Parathyroid adenoma (tissue), 2 donors: ENCODE data around the gene SH3BP4.
"Not testable (repeated sequence)": the region's sequence is repeated elsewhere in the genome, so short reads cannot be mapped to it uniquely, and the experiment has no call there.

Experiments
- H2AFZ ChIP-seq: fragments of 300-600 bp; sonication (generic); one replicate; pipeline ENCODE4 v1.7.0; 2017; ENCODE audit warnings: antibody characterized with exemption, mild to moderate bottlenecking
- H3K27ac ChIP-seq: fragments of 300-600 bp; sonication (generic); one replicate; pipeline ENCODE4 v1.7.0; 2017
- H3K27me3 ChIP-seq: fragments of 300-600 bp; sonication (generic); one replicate; pipeline ENCODE4 v1.7.0; 2017; ENCODE audit warnings: low read length; ENCODE audit not compliant: control insufficient read depth, insufficient read depth
- H3K36me3 ChIP-seq: fragments of 300-600 bp; sonication (generic); one replicate; pipeline ENCODE4 v1.7.0; 2017; ENCODE audit warnings: low read length; ENCODE audit not compliant: control insufficient read depth, insufficient read depth
- H3K4me1 ChIP-seq: fragments of 300-600 bp; sonication (generic); one replicate; pipeline ENCODE4 v1.7.0; 2017; ENCODE audit warnings: control low read depth
- H3K4me2 ChIP-seq: fragments of 300-600 bp; sonication (generic); one replicate; pipeline ENCODE4 v1.7.0; 2017; ENCODE audit warnings: low read length
- H3K4me3 ChIP-seq: fragments of 300-600 bp; sonication (generic); one replicate; pipeline ENCODE4 v1.7.0; 2017; ENCODE audit warnings: low read depth, low read length
- H3K79me2 ChIP-seq: fragments of 300-600 bp; sonication (generic); one replicate; pipeline ENCODE4 v1.7.0; 2017; ENCODE audit warnings: control low read depth
- H3K9ac ChIP-seq: fragments of 300-600 bp; sonication (generic); one replicate; pipeline ENCODE4 v1.7.0; 2017; ENCODE audit warnings: mild to moderate bottlenecking
- H3K9me3 ChIP-seq: fragments of 300-600 bp; sonication (generic); one replicate; pipeline ENCODE4 v1.7.0; 2017; ENCODE audit warnings: low read length; ENCODE audit not compliant: control insufficient read depth
- CTCF ChIP-seq: fragments of 300-600 bp; sonication (generic); IDR thresholded peaks from one replicate; pipeline ENCODE4 v1.7.0; 2017; ENCODE audit warnings: antibody characterized with exemption, mild to moderate bottlenecking
- donor health status: primary hyperparathyroidism.

SH3BP4 gene

GRCh38 chr2:235054919-235055318 lies 103.1 kb downstream of the SH3BP4 start:
- Histone ChIP-seq H3K4me2 (no peak overlapping the region), H3K27me3 (no peaks in the 10 kb centered on the region), H3K36me3 (no peaks in the 10 kb centered on the region), H3K79me2 (no peaks in the 10 kb centered on the region), H3K4me1 (no peaks in the 10 kb centered on the region), H3K4me3 (no peak overlapping the region), H3K9me3 (no peaks in the 10 kb centered on the region), H3K9ac (no peak overlapping the region), H3K27ac (no peak overlapping the region), H2AFZ (no peak overlapping the region)
- TF ChIP-seq CTCF, result no peak

GRCh38 chr2:235055891-235056516 lies 104.2 kb downstream of the SH3BP4 start:
- Histone ChIP-seq H3K27ac (no peak overlapping the region), H3K36me3 (no peaks in the 10 kb centered on the region), H3K9ac (no peak overlapping the region), H3K27me3 (no peaks in the 10 kb centered on the region), H3K4me1 (no peaks in the 10 kb centered on the region), H2AFZ (no peak overlapping the region), H3K4me3 (no peak overlapping the region), H3K9me3 (no peaks in the 10 kb centered on the region), H3K79me2 (no peaks in the 10 kb centered on the region), H3K4me2 (no peak overlapping the region)
- peak; percentile 31 for TF ChIP-seq CTCF

- TF ChIP-seq CTCF, result no peak
- no peaks in the 10 kb centered on the region for H3K27me3 ChIP-seq
- no peaks in the 10 kb centered on the region for H3K9me3 ChIP-seq
- H3K4me2 ChIP-seq, result no peak overlapping the region
- H3K36me3 ChIP-seq, result no peaks in the 10 kb centered on the region
- H3K79me2 ChIP-seq, result no peaks in the 10 kb centered on the region
- H3K27ac ChIP-seq, result no peak overlapping the region
- H3K4me3 ChIP-seq, result no peak overlapping the region
- no peak overlapping the region for H2AFZ ChIP-seq
- no peaks in the 10 kb centered on the region for H3K4me1 ChIP-seq
- no peak overlapping the region for H3K9ac ChIP-seq
These were observed 105.0 kb downstream of the SH3BP4 start for GRCh38 chr2:235056768-235057167.

DNA sequence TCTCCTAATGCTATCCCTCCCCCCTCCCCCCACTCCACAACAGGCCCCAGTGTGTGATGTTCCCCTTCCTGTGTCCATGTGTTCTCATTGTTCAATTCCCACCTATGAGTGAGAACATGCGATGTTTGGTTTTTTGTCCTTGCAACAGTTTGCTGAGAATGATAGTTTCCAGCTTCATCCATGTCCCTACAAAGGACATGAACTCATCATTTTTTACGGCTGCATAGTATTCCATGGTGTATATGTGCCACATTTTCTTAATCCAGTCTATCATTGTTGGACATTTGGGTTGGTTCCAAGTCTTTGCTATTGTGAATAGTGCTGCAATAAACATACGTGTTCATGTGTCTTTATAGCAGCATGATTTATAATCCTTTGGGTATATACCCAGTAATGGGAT lies 105.8 kb downstream of the SH3BP4 start:
- not testable (repeated sequence) for H3K79me2 ChIP-seq, H3K4me1 ChIP-seq, H3K4me3 ChIP-seq, H3K9me3 ChIP-seq, H3K27me3 ChIP-seq, H2AFZ ChIP-seq, H3K36me3 ChIP-seq, H3K27ac ChIP-seq, H3K9ac ChIP-seq, H3K4me2 ChIP-seq

GRCh38 chr2:235059161-235059560 lies 107.3 kb downstream of the SH3BP4 start:
- Histone ChIP-seq H3K4me1 (no peaks in the 10 kb centered on the region), H3K4me3 (no peak overlapping the region), H2AFZ (no peak overlapping the region), H3K9ac (no peak overlapping the region), H3K27me3 (no peaks in the 10 kb centered on the region), H3K36me3 (no peaks in the 10 kb centered on the region), H3K9me3 (no peaks in the 10 kb centered on the region), H3K79me2 (no peaks in the 10 kb centered on the region), H3K27ac (no peak overlapping the region), H3K4me2 (no peak overlapping the region)
- no peak for TF ChIP-seq CTCF
